HG02973 (cell line): ENCODE data around the gene TMEM131.
"Not testable (repeated sequence)": the region's sequence is repeated elsewhere in the genome, so short reads cannot be mapped to it uniquely, and the experiment has no call there.

Source experiments
- ATAC-seq: cut with Tn5 transposase; IDR thresholded peaks from one replicate; pipeline ENCODE4 v1.9.1; 2021; ENCODE audit warnings: moderate library complexity; ENCODE audit not compliant: unreplicated experiment

TMEM131 gene

DNA sequence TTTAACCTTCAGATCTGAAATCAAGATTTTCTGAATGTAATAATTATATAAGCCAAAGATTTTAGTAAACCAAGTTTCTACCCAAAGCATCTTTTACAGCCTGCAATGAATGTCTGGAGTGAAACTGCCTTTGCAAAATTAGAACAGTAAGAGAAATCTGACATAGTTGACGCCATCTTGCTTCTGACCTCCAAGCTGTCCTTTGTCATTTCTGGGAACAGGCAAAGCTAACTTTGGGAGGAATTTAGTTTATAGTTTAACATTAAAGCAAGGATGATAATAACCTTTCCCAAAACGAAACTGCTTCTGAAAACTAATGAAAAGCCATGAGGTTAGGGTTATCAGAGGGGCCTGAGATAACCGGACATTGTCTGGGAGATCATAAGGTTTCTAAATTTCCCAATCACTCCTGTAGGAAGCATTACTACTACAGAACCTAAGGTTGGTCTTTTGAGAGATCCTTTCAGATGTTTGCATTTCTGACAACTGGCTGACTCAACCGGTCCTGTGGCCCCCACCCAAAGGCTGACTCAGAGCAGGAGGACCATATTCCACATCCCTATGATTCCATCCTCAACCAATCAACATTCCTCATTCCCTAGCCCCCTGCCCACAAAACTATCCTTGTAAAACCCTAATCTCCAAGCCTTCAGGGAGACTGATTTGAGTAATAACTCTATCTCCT lies 124.5 kb downstream of the TMEM131 start:
- ATAC-seq: no peak

DNA sequence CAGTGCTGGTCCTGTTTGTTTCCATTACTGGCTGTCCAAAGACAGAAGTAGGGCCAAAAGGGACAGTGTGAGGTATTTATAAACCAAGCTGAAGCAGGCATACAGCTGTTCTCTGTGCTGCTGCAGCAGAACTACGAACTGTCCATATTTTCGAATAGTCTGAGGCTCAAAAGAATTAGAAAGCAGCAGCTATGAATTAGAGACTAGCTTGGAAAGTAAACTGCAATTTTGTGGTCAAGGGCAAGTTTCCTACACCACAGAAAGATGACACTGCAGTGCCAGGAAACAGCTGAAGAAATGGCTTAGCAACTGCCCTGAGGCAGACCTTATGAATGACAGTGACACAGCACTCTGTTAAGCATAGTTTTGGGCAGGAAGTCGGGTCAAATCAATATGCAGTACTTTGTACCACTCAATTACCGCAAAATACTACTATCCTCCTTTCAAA lies 125.3 kb downstream of the TMEM131 start:
- peak; percentile 98 for ATAC-seq

DNA sequence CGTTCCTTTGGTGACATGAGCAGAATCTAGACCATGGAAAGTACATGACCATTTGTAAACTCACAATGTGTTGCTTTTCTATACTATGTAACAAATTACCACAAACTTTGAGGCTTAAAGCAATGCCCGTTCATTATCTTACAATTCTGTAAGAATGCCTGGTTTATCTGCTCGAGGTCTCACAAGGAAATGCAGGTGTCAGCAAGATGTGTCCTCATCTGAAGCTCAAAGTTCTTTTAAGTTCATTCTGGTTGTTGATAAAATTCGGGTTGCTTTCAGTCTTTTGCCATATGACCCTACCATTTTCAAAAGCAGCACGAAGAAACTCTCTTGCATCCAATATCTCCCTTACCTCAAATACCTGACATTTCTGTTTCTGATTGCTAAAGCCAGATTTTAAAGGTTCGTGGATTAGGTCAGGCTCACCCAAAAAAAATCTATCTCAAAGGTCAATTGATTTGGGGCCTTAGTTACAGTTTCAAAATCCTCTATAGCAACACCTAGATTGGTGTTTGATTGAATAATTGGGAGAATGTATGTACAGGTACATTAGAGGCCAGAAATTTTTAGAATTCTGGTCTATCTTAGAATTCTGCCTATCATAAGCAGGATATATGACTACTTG lies 125.9 kb downstream of the TMEM131 start:
- ATAC-seq: no peak

DNA sequence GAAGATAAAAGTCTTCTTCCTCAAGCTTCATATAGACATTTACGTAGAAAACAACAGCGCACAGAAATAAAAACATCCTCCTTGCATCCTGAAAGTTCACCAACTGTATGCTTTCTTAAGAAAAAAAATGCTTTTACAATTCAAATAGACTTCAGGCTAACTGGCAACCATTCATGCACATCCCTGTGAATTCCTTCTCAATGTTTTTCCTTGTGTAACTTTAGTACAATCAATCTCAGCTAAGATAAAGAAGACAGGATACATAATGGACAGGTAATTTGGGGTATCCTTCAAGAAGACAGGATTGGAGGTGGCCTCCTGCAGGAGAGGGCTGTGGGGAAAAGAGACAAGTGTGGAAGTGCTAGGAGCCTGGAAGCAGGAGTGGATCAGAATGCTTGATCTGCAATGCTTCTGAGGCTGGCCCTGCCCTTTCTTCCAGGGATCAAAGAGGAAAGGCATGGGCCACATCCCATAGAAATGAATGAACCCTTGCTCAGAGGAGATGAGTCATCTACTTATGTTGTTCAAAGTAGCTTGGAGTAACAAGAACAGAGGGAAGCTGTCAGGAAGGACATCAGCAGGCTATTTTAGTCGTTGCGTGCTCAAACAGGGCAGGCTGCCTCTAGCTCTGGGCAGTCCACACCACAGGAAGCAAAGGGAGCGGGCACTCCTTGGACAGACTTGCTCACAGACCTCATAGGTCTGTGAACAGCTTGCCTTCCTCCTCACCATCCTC lies 126.6 kb downstream of the TMEM131 start:
- ATAC-seq: no peak

DNA sequence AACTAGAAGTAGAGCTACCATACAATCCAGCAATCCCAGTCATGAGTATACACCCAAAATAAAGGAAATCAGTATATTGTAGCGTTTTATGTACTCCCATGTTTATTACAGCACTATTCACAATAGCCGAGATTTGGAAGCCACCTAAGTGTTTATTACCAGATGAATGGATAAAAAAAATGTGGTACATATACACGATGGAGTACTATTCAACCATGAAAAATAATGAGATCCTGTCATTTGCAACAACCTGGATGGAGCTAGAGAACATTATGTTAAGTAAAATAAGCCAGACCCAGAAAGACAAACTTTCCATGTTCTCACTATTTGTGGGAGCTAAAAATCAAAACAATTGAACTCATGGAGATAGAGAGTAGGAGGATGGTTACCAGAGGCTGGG lies 131.9 kb downstream of the TMEM131 start:
- ATAC-seq: no peak

DNA sequence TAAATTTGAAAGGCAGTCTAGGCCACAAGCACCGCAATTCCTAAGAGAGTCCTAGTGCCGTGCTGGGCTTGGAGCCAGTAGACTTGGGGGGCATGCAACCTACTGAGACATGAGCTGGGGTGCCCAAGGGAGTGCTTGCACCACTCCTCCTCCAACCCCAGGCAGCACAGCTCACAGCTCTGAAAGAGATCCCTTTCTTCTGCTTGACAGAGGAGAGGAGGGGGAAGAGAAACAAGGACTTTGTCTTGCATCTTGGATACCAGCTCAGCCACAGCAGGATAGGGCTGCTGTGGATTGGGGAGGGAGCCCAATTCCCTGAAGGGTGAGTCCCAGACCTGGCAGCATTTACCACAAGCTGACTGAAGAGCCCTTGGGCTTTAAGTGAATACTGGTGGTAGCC lies 134.6 kb downstream of the TMEM131 start:
- no peak for ATAC-seq

DNA sequence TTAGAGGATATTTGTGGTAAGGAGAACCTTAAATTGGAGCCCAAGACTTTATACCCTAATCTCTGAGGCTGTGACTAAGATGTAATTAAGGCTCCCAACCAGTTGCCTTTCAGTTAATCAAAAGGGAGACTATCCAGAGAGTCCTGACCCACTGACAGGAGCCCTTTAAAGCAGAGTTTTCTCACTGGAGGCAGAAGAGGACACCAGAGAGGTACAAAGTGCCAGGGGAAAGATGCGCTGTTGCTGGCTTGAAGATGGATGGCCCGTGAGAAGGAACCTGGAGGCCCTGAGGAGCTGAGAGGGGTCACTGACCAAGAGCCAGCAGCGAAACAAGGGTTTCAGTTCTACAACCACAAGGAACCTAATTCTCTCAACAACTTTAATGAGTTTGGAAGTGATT lies 137.3 kb downstream of the TMEM131 start:
- ATAC-seq: no peak

DNA sequence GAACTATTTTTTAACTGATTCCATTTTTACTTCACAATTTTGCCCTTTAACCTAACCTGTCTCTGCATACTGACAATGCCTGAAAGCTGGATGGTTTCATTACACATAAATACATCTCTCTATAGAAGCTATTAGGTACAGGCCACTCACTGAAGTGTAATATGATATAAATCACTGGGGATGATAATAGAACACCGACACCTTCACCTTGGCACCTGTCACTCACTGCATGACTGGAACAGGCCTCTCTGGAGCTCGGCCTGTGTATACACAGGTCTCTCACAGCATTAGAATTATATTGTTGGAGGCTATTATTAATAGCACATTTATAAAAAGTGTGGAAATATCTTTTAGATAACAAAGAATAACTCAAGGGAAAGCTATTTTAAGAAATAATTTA lies 138.2 kb downstream of the TMEM131 start:
- ATAC-seq: no peak

DNA sequence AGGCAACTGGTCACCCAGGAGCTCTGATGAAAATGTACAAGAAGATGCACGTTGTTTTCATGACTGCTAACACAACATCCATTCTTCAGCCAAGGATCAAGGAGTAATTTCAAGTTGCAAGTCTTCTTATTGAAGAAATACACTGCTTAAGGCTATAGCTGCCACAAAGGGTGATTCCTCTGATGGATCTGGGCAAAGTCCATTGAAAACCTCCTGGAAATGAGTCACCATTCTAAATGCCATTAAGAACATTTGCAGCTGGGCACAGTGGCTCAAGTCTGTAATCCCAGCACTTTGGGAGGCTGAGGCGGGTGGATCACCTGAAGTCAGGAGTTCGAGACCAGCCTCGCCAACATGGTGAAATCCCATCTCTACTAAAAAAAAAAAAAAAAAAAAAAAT lies 142.7 kb downstream of the TMEM131 start:
- ATAC-seq: not testable (repeated sequence)

DNA sequence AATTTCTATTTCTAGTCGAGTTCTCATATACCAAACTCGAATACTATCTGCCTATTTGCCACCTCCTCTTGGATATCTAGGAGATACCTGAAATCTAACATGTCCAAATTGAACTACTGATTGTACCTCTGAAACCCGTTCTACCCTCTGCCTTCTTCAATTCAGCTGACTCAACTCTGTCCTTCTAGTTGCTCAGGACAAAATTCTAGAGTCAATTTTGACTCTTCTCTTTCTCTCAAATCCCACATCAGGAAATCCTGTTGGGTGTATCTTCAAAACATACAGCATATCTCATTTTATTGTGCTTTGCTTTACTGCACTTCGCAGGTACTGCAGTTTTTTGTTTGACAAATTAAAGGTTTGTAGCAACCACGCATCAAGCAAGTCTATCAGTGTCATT lies 144.6 kb downstream of the TMEM131 start:
- no peak for ATAC-seq

DNA sequence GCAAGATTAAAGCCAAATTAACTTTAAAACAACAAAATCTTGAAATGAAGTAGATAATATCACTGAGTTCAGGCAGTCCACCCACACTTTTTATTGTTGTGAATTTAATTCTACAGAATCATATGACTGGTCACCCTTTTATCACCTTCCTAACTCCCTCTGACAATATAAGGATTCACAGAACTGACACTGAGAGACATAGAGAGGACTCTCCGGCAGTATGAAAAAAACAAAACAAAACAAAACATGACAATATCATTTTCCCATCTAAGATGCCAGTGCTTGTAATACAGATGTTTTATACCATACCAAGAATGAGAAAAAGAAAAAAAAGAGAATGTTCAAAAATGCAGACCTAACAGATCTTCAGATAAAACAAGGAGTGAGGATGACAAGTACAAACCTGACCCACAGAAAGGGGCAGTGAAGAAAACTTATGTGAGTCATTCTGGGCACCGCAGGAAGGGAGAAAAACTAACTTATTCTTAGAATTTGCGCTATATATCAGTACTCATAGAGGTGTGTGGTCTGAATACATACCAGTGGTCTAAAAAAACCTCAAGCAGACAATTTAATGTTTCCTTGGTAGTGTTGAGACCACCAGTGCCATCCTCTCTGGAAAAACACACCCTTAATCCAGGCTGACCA lies 145.7 kb downstream of the TMEM131 start:
- ATAC-seq: peak; percentile 96

DNA sequence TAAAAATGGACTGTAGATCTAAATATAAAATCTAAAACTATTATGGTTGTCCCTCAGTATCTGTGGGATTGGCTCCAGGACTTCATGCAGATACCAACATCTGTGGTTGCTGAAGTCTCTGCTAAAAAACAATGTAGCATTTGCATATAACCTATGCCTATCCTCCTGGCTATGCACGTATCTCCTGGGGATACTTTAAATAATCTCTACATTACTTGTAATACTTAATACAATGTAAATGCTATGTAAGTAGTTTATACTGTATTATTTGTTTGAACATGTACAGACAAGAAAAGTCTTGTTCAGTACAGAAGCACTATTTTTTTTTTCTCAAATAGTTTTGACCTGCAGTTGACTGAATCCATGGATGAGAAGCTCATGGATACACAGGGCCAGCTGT lies 147.4 kb downstream of the TMEM131 start:
- ATAC-seq: no peak

DNA sequence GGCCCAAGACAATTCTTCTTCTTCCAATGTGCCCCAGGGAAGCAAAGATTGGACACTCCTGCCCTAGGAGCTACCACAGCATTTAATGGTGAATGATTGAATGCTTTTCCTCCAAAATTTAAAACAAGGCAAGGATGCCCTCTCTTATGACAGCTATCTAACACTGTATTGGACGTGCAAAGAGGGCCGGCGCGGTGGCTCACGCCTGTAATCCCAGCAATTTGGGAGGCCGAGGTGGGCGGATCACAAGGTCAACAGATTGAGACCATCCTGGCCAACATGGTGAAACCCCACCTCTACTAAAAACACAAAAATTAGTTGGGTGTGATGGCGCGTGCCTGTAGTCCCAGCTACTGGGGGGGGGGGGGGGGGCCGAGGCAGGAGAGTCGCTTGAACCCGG lies 149.0 kb downstream of the TMEM131 start:
- not testable (repeated sequence) for ATAC-seq

DNA sequence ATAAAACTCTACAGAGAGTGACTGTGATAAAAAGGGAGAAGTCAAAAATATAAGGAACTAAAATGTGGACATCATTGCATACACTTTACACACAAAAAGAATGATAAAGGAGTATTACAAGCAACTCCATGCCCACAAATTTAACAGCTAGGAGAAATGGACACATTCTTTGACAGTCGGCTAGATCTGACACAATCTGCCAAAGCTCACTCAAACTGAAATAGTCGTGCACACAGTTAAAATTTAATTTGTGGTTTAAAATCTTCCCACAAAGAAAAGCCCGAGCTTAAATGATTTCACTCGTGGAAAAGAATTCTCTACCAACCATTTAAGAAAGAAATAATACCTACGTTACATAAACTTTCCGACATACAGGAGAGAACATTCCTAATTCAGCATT lies 149.9 kb downstream of the TMEM131 start:
- no peak for ATAC-seq

DNA sequence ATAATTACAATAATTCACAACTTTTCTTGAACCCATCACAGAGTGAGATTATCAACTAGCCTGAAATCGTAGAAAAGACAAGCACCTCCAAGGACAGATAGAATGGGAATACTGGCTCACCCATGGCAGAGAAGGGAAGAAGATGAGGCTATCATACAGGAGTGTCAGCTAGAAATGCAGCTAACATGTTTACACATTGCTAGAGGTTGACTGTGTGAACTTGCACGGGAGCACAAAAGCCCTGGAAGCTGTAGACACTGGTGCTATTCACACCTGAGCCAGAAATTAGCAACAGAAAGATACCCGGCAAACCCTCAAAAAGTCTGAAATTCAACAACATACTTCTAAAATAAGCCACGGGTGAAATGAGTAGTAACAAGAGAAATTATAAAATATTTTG lies 150.6 kb downstream of the TMEM131 start:
- no peak for ATAC-seq

DNA sequence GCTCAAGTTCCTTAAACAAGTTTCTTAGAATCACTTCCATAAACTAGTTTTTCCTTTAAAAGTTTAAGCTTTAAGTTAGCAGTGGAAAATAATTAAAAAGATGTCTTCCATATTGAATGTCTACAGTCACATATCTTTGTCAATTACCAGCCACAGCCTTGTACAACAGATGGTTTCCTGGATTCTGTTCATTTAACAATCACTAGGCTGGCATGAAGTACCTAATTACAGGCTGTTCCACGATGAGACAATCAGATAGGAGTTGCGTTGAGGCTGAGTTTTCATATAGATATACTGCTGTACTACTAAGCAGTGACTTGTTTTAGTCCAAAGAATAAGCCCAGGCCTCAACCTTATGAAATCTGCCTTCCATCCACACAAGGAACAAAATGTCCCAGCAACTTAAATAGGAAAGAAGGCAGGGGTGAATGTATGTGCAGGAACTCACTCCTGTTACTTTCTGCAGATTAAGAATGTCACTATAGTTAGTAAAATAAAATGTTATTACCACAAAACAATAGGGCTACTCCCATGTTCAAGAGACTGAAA lies 151.4 kb downstream of the TMEM131 start:
- ATAC-seq: no peak

DNA sequence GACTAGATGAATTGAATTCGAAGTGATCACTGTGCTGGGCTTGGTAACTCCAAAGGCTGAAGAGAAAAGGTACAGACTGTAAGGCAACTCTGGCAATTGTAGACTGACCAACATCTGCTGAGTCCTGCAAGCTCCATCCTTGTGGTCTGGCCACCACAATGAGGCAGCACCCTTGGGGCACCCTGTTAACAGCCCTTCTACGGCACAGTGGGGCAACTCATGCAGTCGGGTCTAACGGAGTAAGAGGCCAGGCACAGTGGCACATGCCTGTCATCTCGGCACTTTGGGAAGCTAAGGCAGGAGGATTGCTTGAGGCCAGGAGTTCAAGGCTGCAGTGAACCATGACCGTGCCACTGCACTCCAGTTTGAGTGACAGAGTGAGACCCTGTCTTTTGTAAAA lies 155.6 kb downstream of the TMEM131 start:
- ATAC-seq: no peak

DNA sequence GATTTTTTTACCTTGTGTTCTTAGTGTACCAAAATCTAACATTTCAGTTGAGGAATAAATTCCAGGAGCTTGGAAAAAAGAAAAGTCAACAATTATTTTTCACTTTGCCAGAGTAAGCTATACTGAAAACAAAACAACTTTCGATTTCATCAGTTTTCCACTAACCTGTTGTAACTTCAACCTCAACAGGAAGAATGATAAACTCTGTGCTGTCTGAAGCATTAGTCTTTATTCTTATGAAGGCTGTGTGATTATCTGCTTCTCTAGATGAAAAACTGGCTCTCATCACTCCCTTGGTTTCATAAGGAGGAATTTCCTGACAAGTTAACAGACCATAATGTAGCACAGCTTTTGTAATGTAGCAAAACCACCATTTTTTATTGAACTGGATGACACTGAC lies 161.1 kb downstream of the TMEM131 start:
- ATAC-seq: no peak

DNA sequence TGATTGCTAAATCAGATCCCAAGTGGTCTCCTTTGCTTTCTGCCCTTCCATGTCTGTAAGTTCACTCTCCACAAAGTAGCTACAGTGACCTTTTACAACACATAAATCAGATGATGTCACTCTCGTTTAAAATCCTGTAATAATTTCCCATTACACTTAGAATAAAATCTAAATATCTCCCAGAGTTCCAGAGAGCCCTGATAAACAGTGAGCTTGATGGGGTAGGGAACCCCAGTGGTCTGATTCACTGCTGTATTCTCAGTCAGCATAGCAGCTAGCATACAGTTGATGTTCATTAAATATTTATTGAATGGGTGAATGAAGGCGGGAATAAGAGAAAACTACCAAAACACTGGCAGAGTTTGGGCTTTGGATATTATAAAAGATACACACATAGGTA lies 164.6 kb downstream of the TMEM131 start:
- ATAC-seq: no peak

DNA sequence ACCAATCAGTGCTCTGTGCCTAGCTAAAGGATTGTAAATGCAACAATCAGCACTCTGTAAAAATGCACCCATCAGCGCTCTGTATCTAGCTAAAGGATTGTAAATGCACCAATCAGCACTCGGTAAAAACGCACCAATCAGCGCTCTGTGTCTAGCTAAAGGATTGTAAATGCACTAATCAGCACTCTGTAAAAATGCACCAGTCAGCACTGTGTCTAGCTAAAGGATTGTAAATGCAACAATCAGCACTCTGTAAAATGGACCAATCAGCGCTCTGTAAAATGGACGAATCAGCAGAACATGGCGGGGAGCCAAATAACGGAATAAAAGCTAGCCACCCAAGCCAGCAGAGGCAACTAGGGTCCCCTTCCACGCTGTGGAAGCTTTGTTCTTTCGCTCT lies 166.5 kb downstream of the TMEM131 start:
- ATAC-seq: not testable (repeated sequence)

DNA sequence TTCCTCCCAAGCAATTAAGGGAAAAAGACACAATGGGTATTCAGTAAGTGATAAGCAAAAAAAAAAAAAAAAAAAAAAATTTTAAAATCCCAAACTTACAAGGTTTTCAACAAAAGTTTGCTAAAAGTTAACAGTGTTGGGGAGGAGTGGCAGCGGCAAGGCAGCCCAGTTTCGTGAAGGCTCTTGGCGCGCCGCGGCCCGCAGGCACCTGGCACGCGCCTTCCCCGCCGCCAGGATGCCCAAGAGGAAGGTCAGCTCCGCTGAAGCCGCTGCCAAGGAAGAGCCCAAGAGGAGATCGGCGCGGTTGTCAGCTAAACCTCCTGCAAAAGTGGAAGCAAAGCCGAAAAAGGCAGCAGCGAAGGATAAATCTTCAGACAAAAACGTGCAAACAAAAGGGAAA lies 168.7 kb downstream of the TMEM131 start:
- not testable (repeated sequence) for ATAC-seq
